GM12874 (cell line): Measurements from ENCODE around the gene AHRR.

Source experiments
- TF ChIP-seq, protein P1 (sequence below): IDR thresholded peaks from 2 replicates; pipeline ENCODE4 v1.5.1; 2011; ENCODE audit warnings: low read depth, mild to moderate bottlenecking, control low read depth, low read length, moderate library complexity; ENCODE audit not compliant: insufficient read depth

AHRR gene

DNA sequence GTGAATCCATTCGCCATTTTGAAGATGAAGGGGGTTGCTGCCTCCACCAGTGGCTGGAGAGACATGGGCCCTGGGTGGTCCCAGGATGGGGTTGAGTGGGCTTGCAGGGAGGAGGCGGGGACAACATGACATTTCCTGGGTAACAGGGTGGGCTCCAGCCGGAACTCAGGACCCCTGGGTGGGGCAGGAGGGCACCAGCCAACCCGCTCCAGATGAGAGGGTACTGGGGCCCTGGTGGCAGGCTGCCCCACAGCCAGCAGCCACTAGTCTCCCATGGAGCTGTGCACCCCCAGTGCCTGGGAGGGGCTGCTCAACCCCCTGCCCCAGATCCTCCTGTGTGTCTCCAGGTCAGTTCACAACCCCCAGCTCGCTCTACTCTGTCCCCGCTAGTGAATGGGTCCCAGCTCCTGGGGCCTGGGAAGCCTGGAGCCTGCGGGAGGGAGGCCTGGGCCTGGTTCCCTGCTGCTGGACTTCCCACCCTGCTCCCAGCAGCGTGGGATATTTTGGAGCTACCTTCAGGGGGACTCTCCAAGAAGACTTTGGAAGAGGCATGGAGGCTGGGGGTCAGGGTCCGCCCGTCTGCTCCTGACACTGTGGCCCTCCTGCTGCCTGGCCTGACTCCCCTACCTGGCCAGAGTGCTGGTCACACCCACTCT, 55.9 kb downstream of the AHRR start:
- TF ChIP-seq, protein P1, sequence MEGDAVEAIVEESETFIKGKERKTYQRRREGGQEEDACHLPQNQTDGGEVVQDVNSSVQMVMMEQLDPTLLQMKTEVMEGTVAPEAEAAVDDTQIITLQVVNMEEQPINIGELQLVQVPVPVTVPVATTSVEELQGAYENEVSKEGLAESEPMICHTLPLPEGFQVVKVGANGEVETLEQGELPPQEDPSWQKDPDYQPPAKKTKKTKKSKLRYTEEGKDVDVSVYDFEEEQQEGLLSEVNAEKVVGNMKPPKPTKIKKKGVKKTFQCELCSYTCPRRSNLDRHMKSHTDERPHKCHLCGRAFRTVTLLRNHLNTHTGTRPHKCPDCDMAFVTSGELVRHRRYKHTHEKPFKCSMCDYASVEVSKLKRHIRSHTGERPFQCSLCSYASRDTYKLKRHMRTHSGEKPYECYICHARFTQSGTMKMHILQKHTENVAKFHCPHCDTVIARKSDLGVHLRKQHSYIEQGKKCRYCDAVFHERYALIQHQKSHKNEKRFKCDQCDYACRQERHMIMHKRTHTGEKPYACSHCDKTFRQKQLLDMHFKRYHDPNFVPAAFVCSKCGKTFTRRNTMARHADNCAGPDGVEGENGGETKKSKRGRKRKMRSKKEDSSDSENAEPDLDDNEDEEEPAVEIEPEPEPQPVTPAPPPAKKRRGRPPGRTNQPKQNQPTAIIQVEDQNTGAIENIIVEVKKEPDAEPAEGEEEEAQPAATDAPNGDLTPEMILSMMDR, result no peak

DNA sequence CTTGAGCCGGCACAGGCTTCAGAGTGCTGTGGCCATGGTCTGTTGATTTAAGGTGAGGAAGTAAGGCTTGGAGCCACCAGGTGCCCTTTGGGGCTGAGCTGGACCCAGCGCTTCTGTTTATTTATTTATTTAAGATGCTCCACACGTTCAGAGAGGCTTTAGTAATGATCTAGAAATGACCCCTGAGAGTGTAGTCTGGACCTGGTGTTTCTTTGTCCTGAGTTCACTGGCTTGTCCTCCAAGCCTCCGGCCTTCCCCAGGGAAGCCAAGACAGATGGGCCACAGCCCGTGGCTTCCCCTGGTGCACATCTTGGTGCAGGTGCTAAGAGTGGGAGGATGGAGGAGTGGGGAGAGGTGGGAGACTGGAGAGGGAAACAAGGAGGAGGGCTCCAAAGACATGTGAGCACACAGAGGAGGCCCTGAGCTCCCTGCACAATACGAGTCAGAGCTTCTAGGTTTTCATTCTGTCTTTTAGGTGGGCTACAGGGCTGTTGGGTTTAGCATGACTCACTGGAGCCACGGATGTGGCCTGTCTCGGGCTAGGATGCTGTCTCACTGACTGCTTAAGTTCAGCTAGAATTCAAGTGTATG, 56.9 kb downstream of the AHRR start:
- TF ChIP-seq, protein P1, result no peak

DNA sequence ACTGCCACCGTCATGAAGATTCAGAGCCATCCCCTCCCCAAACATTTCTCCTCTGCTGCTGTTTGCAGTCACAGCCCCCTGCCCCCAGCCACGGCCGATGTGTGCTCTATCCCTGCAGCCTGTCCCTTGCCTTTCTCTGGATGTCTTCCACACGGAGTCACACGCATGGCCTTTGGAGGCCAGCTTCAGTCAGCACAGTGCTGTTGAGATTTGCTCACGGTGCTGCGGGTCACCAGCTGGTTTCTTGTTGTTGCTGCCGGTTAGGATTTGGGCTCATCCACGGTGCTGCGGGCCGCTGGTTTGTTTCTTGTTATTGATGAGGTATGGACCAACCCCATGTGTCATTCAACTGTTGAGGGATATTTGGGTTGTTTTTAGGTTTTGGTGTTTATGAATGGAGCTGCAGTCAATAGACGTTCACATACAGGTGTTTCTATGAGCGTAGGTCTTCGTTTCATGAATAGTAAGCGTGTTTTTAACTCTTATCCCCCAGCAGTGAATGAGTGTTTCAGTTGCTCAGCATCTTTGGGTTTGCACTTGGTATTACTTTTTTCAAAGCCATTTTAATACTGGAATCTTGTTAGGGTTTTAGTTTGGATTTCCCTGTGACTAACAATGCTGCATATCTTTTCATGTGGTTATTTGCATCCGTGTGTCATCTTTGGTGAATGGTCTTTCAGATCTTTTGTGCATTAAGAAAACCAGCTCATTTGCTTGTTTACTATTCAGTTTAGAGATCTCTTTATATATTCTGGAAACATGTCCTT, 57.6 kb downstream of the AHRR start:
- TF ChIP-seq, protein P1, result no peak

DNA sequence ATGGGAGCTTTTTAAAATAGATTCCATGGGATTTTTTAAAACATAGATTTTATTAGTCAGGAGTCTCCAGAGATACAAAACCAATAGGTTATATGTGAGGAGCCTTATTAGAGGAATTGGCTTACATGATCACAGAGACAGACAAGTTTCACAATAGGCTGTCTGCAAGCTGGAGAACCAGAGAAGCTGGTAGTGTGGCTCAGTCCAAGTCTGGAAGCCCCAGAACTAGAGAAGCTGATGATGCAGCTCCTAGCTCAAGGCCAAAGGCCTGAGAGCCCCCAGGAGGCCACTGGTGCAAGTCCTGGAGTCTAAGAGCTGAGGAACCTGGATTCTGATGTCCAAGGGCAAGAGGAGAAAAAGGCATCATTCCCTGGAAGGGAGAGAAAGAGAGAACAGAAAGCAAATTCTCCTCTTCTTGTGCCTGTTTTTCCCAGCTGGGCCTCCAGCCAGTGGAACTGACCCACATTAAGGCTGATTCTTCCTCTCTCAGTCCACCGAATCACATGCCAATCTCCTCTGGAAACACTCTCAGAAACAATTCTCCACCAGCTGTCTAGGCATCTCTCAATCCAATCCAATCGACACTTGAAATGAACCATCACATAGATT, 59.3 kb downstream of the AHRR start:
- TF ChIP-seq, protein P1, result no peak

DNA sequence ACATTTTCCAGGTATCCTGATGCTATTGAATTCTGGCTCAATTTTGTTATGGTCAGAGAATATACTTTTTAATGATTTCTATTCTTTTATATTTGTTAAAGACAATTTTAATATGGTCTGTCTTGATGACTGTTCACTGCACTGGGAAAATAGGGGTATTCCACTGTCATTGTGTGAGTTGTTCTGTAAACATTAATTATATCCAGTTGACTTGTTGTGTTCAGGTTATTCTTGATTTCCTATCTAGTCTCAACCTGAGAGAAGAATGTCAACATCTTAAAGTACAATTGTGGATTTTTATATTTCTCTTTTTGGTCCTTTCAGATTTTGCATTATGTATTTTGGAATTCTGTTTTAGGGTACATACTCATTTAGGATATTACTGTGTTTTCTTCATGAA, 61.6 kb downstream of the AHRR start:
- TF ChIP-seq, protein P1, result no peak

DNA sequence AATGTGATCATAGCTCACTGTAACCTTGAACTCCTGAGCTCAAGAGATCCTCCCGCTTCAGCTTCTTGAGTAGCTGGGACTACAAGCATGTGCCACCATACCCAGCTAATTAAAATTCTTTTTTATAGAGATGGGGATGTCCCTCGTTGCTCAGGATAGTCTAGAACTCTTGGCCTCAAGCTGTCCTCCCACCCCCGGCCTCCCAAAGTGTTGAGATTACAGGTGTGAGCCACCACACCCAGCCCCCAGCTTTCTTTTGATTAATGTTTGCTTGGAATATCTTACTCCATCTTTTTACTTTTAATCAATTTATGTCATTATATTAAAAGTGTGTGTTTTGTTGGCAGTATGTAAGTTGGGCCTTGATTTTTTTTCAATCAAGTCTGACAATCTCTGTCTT, 62.1 kb downstream of the AHRR start:
- TF ChIP-seq, protein P1, result no peak

DNA sequence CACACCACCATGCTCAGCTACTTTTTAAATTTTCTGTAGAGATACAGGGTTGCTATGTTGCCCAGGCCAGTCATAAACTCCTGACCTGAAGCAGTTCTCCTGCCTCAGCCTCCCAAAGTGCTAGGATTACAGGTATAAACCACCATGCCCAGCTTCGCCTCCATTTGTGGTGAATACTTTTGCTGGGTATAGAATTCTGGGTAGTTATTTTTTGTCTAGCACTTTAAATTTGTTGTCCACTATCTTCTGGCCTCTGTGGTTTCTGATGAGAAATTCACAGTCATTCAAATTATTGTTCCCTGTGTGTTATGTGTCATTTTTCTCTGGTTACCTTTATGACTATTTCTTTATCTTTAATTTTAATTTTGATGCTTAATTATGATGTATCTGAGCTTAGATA, 63.8 kb downstream of the AHRR start:
- TF ChIP-seq, protein P1, result no peak
